Stimulated activated memory B cell treated with anti-CD40 and anti-IgM and Interleukin-4, amounts not matched to agents 10 μg/mL and 1 μg/mL and 100 μg/mL, for 72 hours (primary cell): ENCODE data around the gene INHBB.
"Not testable (repeated sequence)": the region's sequence is repeated elsewhere in the genome, so short reads cannot be mapped to it uniquely, and the experiment has no call there.

Source experiments
- ATAC-seq: fragments of 150-1000 bp; cut with Tn5 transposase; 2 replicates; pipeline ENCODE4 v1.10.0; 2021
- H3K27ac Mint-ChIP-seq: one replicate; pipeline ENCODE4 v1.8.0; 2022; ENCODE audit warnings: mild to moderate bottlenecking, mixed read lengths
- H3K27me3 Mint-ChIP-seq: one replicate; pipeline ENCODE4 v1.8.0; 2022; ENCODE audit warnings: mixed read lengths
- H3K36me3 Mint-ChIP-seq: one replicate; pipeline ENCODE4 v1.8.0; 2022; ENCODE audit warnings: mixed read lengths
- H3K4me1 Mint-ChIP-seq: one replicate; pipeline ENCODE4 v1.8.0; 2022; ENCODE audit warnings: mixed read lengths
- H3K4me3 Mint-ChIP-seq: one replicate; pipeline ENCODE4 v1.8.0; 2022; ENCODE audit warnings: mild to moderate bottlenecking, moderate library complexity, mixed read lengths
- H3K9me3 Mint-ChIP-seq: one replicate; pipeline ENCODE4 v1.8.0; 2022; ENCODE audit warnings: mixed read lengths

Gene INHBB

DNA sequence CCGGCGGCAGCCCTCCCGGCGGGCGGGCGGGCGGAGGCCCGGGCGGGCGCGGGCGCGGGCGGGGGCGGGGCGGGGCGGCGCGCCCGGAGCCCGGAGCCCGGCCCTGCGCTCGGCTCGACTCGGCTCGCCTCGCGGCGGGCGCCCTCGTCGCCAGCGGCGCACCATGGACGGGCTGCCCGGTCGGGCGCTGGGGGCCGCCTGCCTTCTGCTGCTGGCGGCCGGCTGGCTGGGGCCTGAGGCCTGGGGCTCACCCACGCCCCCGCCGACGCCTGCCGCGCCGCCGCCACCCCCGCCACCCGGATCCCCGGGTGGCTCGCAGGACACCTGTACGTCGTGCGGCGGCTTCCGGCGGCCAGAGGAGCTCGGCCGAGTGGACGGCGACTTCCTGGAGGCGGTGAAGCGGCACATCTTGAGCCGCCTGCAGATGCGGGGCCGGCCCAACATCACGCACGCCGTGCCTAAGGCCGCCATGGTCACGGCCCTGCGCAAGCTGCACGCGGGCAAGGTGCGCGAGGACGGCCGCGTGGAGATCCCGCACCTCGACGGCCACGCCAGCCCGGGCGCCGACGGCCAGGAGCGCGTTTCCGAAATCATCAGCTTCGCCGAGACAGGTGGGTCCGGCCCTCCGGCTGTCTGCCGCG is at the start of gene INHBB:
INHBB (plus strand) TSS at position 111 of the 641 bp plus-strand sequence; CDS start at position 164, 53 bp downstream.
- H3K27ac Mint-ChIP-seq, result no peak within 1 kb of the TSS
- H3K27me3 Mint-ChIP-seq, result peaks cover 73% of the 10 kb centered on the region

DNA sequence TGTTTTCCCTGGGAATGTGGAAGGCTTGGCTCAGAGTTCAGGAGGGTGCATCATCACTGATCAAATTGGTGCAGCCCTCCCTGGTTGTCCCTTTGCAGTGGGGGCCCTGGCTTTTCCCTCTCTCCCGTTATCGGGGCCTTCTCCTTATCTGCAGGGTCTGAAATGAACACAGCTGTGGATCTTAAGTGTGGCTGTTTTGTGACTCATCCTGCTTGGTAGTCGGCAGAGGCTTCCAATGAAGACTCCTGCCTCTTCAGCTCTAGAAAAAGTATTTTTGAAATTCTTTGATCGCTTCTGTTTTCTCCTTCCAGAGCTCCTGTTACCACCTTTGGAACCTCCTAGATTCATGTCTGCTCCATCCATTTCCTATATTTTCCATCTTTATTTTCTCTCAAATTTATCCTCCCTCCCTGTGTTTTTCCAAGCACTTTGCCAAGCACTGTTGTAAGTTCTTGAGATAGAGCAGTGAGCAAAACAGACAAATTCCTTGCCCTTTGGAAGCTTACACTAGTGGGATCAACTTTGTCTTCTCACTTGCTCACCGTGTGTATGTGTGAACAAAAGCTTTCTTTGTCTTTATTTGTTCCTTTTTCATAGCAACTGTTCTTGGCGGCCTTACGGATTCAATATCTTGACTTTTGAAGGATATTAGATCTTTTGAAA is 47.6 kb upstream of the INHBB start:
- peaks cover 15% of the 10 kb centered on the region for H3K4me1 Mint-ChIP-seq
- peaks cover 73% of the 10 kb centered on the region for H3K36me3 Mint-ChIP-seq

More for the DNA sequence above, at the start of gene INHBB:
- peak within 1 kb of the TSS; percentile 67 for H3K4me3 Mint-ChIP-seq
- no peaks in the 10 kb centered on the region for H3K36me3 Mint-ChIP-seq
- ATAC-seq, result no peak
- peaks cover 27% of the 10 kb centered on the region for H3K4me1 Mint-ChIP-seq
- H3K9me3 Mint-ChIP-seq, result no peaks in the 10 kb centered on the region

DNA sequence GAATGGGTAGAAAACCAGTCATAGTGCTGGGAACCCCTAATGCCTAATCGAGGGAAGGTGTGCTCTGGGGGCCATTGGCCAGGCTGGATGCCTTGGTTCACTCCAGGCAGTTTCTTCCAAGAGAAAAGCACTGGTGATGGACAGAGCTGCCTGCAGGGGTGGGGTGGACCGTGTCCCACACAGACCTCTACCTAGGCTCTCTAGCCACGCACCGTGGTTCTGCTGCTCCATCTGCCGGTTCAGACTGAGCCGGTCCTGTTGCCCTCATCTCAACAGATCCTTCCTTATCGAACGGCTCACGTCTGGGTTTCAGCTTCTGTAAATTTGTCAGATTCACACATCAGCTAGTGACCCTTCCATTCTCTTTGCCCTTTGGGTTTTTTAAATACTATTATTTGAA is 46.9 kb upstream of the INHBB start:
- H3K4me3 Mint-ChIP-seq, result no peak overlapping the region
- H3K36me3 Mint-ChIP-seq, result peaks cover 74% of the 10 kb centered on the region
- no peak overlapping the region for H3K27ac Mint-ChIP-seq
- H3K9me3 Mint-ChIP-seq, result no peaks in the 10 kb centered on the region
- no peaks in the 10 kb centered on the region for H3K27me3 Mint-ChIP-seq
- no peak for ATAC-seq
- H3K4me1 Mint-ChIP-seq, result peaks cover 8% of the 10 kb centered on the region

More for the DNA sequence above, 47.6 kb upstream of the INHBB start:
- H3K27me3 Mint-ChIP-seq, result no peaks in the 10 kb centered on the region
- ATAC-seq, result no peak
- no peak overlapping the region for H3K27ac Mint-ChIP-seq
- H3K9me3 Mint-ChIP-seq, result no peaks in the 10 kb centered on the region
- H3K4me3 Mint-ChIP-seq, result no peak overlapping the region

DNA sequence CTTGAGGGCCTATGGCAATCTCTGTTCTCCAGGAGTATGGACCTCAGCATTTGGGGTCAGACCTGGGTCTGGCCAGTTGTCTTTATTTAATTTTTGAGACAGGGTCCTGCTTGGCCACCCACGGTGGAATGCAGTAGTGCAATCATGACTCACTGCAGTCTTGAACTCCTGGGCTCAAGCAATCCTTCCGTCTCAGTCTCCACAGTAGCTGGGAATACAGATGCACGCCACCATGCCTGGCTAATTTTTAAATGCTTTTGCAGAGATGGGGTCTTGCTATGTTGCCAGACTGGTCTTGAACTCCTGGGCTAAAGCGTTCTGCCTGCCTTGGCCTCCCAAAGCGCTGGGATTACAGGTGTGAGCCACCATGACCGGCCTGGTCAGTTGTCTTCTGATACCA is 46.4 kb upstream of the INHBB start:
- no peaks in the 10 kb centered on the region for H3K9me3 Mint-ChIP-seq
- H3K36me3 Mint-ChIP-seq, result peaks cover 68% of the 10 kb centered on the region
- no peak overlapping the region for H3K4me3 Mint-ChIP-seq
- ATAC-seq, result no peak
- H3K27me3 Mint-ChIP-seq, result no peaks in the 10 kb centered on the region
- H3K27ac Mint-ChIP-seq, result no peak overlapping the region
- peaks cover 5% of the 10 kb centered on the region for H3K4me1 Mint-ChIP-seq

DNA sequence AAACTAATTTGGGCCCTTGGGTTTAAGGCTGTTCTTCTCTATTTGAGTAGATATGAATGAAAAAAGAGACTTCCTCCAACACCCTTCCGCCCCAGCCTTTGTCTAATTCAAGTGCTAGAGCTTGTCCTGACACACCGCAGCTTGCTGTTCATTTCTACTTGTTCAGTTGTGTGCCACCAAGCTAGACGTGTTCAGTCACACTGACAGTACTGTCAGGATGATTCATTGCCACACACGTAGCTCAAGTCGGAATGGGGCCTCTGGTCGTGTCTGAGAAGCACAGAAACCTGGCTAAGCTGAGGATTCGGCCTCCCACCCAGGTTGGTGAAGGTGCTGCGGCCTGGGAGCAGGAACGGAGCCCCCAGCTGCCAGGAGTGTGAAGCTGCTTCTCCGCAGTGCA is 45.6 kb upstream of the INHBB start:
- no peak for ATAC-seq
- peaks cover 67% of the 10 kb centered on the region for H3K36me3 Mint-ChIP-seq
- H3K27me3 Mint-ChIP-seq, result no peaks in the 10 kb centered on the region
- no peaks in the 10 kb centered on the region for H3K9me3 Mint-ChIP-seq
- H3K27ac Mint-ChIP-seq, result no peak overlapping the region
- H3K4me1 Mint-ChIP-seq, result peaks cover 8% of the 10 kb centered on the region
- no peak overlapping the region for H3K4me3 Mint-ChIP-seq

DNA sequence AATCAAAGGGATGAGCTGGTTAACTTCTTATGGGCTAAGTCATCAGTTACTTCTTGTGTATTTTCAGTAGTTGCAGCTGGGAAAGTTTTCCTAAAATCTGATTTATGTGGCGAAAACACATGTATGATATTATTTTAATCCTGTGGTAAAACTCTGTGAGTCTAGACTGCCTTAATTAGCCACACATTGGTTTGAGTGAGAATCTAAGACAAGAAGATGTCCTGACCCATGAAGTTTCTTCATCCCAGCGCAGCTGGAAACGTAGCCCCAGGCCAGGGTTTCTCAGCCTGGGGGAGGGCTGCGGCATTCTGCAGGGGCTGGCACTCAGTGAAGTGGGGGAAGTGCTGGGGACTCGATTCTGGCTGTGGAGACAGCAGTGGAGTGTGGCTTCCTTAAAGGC is 44.7 kb upstream of the INHBB start:
- no peak overlapping the region for H3K4me3 Mint-ChIP-seq
- H3K27ac Mint-ChIP-seq, result no peak overlapping the region
- no peaks in the 10 kb centered on the region for H3K27me3 Mint-ChIP-seq
- H3K36me3 Mint-ChIP-seq, result peaks cover 68% of the 10 kb centered on the region
- ATAC-seq, result no peak
- no peaks in the 10 kb centered on the region for H3K9me3 Mint-ChIP-seq
- H3K4me1 Mint-ChIP-seq, result peaks cover 17% of the 10 kb centered on the region

DNA sequence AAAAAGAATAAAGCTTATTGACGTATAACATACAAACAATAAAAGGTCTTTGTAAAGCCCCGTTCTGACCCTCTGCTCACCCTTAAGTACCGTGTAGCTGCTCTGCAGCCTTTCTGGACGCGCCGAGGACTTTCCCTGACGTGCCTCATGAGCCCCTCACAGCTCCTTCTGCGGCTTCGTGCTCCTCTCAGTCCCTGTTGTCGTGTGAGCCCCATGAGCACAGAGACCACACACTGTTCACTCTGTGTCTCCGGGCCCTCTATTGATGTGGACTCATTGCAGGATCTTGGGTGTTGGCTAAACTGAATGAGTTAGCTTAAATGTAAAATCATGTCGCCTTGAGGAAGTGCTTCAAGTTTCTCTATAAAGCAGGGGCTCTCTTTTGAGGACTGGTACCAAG is 43.6 kb upstream of the INHBB start:
- peak overlapping the region; percentile 12 for H3K27ac Mint-ChIP-seq
- H3K9me3 Mint-ChIP-seq, result no peaks in the 10 kb centered on the region
- peaks cover 58% of the 10 kb centered on the region for H3K36me3 Mint-ChIP-seq
- H3K4me3 Mint-ChIP-seq, result no peak overlapping the region
- no peaks in the 10 kb centered on the region for H3K27me3 Mint-ChIP-seq
- peak; percentile 32 for ATAC-seq
- peaks cover 20% of the 10 kb centered on the region for H3K4me1 Mint-ChIP-seq

DNA sequence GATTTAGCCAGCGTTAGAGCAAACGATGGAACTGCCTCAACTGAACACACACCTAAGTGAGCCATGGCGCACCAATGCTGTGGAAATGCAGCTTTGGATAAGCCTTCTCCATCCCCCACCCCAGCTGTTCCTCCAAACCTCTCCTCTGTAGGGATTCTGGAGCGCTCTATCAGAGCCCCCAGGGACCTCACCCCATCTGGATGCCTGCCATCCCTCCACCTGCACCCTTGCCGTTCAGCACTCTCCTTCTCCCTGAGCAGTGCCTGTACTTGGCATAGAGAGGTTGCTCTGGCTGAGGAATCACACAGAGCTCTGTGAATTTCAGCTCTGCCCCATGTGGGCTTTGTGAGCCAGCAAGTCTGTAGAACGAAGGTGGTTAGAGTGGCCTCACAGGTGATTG is 42.8 kb upstream of the INHBB start:
- no peaks in the 10 kb centered on the region for H3K9me3 Mint-ChIP-seq

DNA sequence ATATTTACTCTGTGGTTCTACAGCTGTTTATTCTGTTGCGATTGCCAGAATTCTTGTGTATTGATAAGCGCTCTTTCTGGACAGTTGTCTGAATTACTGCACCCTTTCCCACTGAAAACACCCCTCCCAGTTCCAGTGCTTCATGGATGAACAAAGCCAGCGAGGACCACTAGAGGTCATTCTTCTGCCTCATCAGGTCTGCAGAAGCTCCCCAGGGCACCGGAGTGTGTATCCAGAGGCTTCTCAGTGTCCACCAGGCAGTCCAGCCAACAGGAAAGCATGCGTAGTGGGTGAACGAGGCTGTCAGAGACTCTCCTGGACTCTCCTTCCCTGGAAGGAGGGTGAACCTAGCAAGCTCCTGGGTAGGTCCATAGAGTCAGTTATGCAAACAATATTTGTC is 40.6 kb upstream of the INHBB start:
- peaks cover 30% of the 10 kb centered on the region for H3K36me3 Mint-ChIP-seq

More for the DNA sequence above, 42.8 kb upstream of the INHBB start:
- Mint-ChIP-seq H3K36me3 (peaks cover 49% of the 10 kb centered on the region), H3K27ac (peak overlapping the region; percentile 12), H3K4me1 (peaks cover 29% of the 10 kb centered on the region), H3K27me3 (no peaks in the 10 kb centered on the region), H3K4me3 (no peak overlapping the region)
- no peak for ATAC-seq

DNA sequence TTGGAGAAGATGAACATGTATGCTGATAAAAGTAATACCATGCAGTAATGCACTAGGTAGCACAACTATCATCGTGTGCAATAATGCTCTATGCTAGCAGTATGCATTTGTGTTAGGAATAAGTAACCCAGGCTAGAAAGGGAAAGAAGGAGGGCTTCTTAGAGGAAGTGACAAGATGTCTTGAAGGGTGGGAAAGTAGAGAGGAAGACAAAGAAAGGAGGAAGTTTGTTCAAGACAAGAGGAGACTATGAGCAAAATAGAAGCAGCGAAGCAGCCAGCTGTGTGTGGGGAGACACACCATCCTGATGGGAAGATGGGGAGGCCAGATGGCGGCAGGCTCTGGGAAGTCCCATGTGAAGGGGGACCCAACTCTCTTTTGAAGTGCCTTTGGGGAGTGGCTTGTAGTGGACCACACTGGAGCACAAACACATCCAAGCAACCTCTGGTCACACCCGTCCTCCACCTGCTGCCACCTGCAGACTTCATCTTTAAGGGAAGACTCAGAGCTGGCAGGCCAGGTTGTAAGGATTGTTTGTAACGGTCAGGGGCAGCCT is 39.9 kb upstream of the INHBB start:
- Mint-ChIP-seq H3K27me3 (no peaks in the 10 kb centered on the region), H3K9me3 (no peaks in the 10 kb centered on the region), H3K36me3 (peaks cover 27% of the 10 kb centered on the region), H3K27ac (peak overlapping the region; percentile 56), H3K4me3 (peak overlapping the region; percentile 0), H3K4me1 (peaks cover 47% of the 10 kb centered on the region)
- ATAC-seq, result no peak

More for the DNA sequence above, 40.6 kb upstream of the INHBB start:
- Mint-ChIP-seq H3K9me3 (no peaks in the 10 kb centered on the region), H3K27me3 (no peaks in the 10 kb centered on the region), H3K27ac (no peak overlapping the region), H3K4me1 (peaks cover 41% of the 10 kb centered on the region), H3K4me3 (no peak overlapping the region)
- ATAC-seq, result no peak

DNA sequence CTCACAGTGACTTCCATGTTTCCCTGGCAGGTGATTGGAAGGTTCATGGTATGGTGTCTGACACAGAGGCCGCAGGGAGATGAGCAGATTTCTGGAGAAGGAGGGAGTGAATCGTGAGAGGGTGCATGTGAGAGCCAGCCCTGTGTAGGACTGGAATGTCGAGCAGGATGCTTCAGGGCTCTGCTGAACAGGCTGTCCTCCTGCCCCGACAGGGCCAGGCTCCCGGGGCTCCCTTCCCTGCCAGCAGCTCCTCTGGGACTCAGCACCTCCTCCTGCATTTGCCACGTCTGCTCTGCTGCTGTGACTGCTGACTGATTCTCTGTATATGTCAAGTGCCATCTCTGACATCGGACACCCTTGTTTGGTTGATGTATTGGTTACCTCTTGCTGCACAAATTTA is 38.5 kb upstream of the INHBB start:
- Mint-ChIP-seq H3K27ac (peak overlapping the region; percentile 94), H3K36me3 (peaks cover 19% of the 10 kb centered on the region), H3K4me3 (peak overlapping the region; percentile 55), H3K27me3 (no peaks in the 10 kb centered on the region), H3K4me1 (peaks cover 50% of the 10 kb centered on the region), H3K9me3 (no peaks in the 10 kb centered on the region)
- peak; percentile 1 for ATAC-seq

DNA sequence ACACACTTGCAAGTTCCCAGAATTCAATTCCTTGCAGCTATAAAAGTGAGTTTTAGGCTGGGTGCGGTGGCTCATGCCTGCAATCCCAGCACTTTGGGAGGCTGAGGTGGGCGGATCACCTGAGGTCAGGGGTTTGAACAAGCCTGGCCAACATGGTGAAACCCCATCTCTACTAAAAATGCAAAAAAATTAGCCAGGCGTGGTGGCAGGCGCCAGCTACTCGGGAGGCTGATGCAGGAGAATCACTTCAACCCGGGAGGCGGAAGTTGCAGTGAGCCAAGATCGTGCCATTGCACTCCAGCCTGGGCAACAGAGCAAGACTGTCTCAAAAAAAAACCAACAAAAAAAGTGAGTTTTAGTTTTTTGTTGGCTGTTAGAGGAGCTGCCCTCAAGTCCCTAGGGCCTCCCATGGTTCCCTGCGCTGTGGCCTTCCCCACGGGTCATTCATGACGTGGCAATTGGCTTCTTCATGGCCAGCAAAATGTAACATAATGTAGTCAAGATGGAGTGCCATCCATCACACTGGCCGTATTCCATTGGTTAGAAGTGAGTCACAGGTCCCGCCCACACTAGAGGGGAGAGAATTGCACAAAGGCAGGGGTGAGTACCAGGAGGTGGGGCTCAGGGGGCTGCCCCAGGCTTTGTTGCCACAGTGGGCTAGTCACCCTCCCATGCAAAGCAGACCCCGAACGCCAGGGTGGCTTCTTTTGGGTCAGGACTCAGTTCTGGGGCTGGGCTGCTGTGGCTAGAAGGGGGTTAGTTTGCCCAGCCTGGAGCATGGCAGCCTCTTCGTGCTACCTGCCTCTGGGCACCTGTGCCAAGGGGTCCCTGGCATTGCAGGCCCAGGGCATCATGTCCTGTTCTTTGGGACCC is 37.7 kb upstream of the INHBB start:
- no peaks in the 10 kb centered on the region for H3K27me3 Mint-ChIP-seq
- ATAC-seq, result peak; percentile 74
- H3K9me3 Mint-ChIP-seq, result no peaks in the 10 kb centered on the region
- H3K36me3 Mint-ChIP-seq, result peaks cover 13% of the 10 kb centered on the region
- peak overlapping the region; percentile 94 for H3K27ac Mint-ChIP-seq
- H3K4me1 Mint-ChIP-seq, result peaks cover 50% of the 10 kb centered on the region
- peak overlapping the region; percentile 63 for H3K4me3 Mint-ChIP-seq

DNA sequence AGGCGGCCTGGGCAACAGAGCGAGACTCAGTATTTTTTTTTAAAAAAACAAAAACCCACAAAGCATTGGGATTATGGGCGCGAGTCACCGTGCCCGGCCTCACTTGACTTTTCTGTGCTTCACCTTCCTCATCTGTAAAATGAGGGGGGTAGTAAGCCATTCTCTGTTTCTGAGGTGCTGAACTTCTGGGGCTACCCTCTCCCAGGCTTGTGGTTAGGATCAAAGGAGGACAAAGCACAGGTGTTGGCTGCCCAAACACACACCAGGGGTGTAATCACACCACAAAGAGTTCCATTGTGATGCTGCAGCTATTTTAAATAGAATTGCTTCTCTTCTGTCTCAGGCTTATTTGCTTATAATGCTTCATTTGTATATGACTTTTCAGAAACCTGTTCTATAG is 35.8 kb upstream of the INHBB start:
- Mint-ChIP-seq H3K27me3 (peaks cover 7% of the 10 kb centered on the region), H3K4me1 (peaks cover 53% of the 10 kb centered on the region), H3K27ac (peak overlapping the region; percentile 22), H3K4me3 (no peak overlapping the region), H3K36me3 (peaks cover 7% of the 10 kb centered on the region), H3K9me3 (no peaks in the 10 kb centered on the region)
- ATAC-seq, result peak; percentile 75

DNA sequence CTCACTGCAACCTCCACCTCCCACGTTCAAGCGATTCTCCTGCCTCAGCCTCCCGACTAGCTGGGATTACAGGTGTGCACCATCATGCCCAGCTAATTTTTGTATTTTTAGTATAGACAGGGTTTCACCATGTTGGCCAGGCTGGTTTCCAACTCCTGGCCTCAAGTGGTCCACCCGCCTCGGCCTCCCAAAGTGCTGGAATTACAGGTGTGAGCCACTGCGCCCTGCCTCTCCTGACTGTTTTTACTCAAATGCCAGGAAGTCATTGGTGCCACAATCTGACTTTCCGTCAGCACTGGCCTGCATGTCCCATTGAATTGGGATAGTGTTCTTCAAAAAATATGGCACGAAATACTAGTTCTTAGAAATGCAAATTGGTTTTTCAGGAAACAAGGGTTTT is 35.1 kb upstream of the INHBB start:
- H3K36me3 Mint-ChIP-seq, H3K4me3 Mint-ChIP-seq, H3K9me3 Mint-ChIP-seq, ATAC-seq: not testable (repeated sequence)
- Mint-ChIP-seq H3K27ac (peak overlapping the region; percentile 22), H3K27me3 (peaks cover 14% of the 10 kb centered on the region), H3K4me1 (peaks cover 46% of the 10 kb centered on the region)

DNA sequence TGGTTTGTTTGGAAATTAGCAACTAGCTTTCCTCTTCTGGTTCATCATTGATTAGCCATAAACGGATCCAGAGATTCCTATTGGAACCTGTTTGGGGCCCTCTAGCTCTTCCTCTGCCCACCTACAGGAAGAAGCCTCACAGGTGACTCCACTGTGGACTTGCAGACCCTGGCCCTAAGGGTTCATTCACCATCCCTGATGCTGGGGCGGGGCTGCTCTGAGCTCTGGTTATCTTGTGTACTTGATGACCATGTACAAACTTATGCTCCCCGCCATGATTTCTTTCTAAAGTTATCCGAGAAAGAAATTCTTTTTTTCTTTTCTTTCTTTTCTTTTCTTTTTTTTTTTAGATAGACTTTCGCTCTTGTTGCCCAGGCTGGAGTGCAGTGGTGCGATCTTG is 33.9 kb upstream of the INHBB start:
- Mint-ChIP-seq H3K4me3 (no peak overlapping the region), H3K4me1 (peaks cover 41% of the 10 kb centered on the region)

More for the DNA sequence above, 33.9 kb upstream of the INHBB start:
- H3K27ac Mint-ChIP-seq, result peak overlapping the region; percentile 77
- H3K36me3 Mint-ChIP-seq, result no peaks in the 10 kb centered on the region
- H3K27me3 Mint-ChIP-seq, result peaks cover 15% of the 10 kb centered on the region
- H3K9me3 Mint-ChIP-seq, result no peaks in the 10 kb centered on the region
- no peak for ATAC-seq
